GM12892 (cell line): ENCODE measurements around the gene LYPD6B.

Experiments
- DNase-seq: peaks from one replicate; pipeline ENCODE4 v3.0.0; 2011; ENCODE audit not compliant: insufficient read length
- FAIRE-seq: peaks from 2 replicates; lab custom pipeline; 2011; peaks lifted over from hg19 to GRCh38; lab: Jason Lieb, UNC
- POLR2A ChIP-seq: IDR thresholded peaks from 2 replicates; pipeline ENCODE4 v1.6.1; 2011; ENCODE audit warnings: low read depth, low read length, control low read depth
- POLR2AphosphoS5 ChIP-seq: IDR thresholded peaks from 2 replicates; pipeline ENCODE4 v1.6.1; 2011; ENCODE audit warnings: low read depth, low read length, control low read depth
- TAF1 ChIP-seq: IDR thresholded peaks from 2 replicates; pipeline ENCODE4 v1.6.1; 2011; ENCODE audit warnings: low read depth, mild to moderate bottlenecking, control low read depth, low read length, borderline replicate concordance

LYPD6B gene

DNA sequence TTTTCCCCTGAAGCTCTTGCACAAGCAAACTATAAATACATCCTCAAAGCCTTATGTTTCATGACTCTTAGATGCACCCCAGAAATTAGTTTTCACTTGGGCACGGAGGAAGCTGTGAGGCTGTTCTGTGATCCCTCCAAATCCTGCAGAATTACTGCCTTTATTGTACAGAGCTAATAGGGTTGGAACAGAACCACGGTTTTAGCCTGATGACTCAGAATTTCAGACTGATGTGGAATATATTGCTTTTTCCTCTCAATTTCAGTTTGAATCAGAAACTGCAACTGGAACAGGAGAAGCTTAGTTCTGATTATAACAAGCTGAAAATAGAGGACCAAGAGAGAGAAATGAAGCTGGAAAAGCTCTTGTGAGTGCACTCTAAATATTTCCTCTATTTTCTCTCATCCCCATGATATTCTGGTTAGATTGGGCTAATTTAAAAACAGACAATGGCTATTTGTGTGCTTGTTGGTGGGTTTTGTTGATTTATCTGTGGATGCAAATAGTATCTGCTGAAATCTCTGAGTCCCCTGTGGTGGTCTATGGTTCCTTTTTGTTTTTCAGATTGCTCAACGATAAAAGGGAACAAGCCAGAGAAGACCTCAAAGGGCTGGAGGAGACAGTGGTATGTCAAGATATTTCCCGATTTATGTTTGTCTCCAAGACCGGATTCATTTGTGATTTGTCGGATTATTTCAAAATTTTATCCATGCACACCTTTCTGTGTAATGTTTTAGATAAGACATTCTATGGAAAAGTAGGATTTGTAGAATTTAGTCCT, 38.2 kb upstream of the LYPD6B start:
- TF ChIP-seq POLR2AphosphoS5 (no peak), TAF1 (no peak), POLR2A (no peak)
- no peak for FAIRE-seq
- no peak for DNase-seq

DNA sequence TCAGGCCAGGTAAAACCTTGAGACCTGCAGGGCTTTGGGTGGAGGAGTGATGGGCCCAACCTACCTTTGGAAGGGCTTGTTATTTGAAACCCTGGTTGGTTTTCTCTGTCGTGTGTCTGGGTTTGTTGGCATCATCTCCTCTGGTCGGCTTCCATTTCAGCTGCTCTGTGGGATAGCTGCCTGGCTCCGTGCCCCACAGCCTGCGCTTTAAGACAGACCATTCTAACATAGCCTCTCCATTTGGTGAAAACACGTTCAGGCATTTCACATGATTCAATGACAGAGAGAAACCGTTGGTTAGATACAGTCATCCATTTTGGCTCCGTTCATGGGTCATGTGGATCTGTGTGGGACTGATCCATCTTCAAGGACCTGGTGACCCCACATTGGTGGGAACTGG, 37.0 kb upstream of the LYPD6B start:
- DNase-seq (no peak), FAIRE-seq (no peak)
- no peak for TF ChIP-seq TAF1
- TF ChIP-seq POLR2AphosphoS5 = no peak
- TF ChIP-seq POLR2A = no peak

DNA sequence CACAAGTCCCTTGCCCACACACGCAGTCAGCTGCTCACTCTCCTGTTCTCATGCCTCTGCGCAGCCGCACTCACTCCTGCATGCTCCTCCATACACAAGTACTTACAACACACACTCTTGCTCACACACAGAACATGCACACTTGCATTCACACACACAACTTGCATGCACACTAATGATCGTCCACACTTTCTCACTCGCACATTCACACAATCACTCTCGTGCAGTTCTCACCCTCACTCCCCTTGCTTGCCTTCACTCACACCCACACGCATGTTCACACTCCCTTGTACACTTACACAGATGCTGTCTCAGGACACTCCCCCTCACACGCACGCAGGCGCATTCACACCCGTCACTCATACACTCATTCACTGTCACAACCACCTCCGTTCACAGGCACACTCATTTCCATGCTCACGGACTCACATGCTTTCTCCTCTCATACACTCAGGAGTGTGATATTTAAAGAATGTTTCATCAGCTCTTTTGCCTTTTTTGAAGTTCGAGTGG, 36.1 kb upstream of the LYPD6B start:
- DNase-seq (no peak), FAIRE-seq (no peak)
- TF ChIP-seq POLR2A (no peak), POLR2AphosphoS5 (no peak), TAF1 (no peak)

DNA sequence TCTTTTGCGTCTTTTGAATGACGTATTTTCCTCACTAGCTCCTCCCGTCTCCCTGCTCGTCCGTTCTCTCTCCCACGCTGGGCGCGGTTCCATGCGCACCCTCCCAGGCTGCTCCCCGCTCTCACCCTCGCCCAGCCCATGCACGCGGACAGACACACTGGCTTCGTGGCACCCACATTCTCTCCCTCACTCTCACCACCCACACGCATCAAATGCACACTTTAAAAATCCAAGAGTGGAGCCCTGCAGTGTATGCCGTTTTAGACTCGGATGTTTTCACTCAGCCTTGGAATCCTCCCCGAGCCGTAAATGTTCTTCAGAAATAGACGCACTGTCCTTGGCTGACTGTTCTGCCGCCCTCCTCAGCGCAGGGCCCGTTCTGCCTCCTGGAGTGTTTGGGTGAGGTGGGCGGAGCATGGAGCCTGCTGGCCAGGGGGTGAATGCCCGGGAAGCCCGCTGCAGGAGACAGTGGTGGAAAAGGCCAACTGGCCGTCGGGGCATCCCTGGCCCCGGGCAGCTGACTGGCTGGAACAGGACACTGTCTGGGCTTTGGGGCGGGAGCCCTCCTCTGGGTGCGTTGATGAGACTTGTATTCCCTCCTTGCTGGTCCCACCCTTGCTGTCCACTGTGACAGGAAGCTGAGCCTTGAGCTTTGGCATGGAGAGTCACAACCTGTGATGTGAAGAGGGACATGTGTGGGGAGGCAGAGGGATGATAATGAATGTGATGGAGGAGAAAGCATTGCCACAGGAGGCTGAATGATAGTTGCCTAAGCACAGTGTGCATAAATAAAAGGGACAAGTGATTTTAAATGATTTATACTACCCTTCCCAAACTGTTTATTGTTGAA, 35.4 kb upstream of the LYPD6B start:
- DNase-seq (no peak), FAIRE-seq (no peak)
- TF ChIP-seq POLR2AphosphoS5 (no peak), POLR2A (no peak), TAF1 (no peak)

DNA sequence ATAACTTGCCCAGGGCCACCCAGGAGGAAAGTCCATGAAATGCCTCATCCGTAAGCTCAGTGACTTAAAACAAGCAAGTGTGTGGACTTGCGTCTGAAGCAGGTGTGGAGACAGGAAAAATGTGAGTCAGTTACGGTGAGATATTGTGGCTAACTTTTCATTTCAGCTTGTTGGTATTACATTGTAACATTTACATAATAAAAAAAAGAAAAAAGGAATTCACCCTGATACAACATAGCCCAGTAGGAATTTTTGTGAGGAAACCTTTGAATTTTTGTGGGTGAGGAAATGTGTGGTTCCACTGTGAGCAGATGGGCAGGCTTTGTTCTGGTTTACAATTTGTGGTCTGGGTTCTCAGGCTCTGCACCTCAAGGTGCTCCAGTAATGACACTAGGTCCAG, 33.7 kb upstream of the LYPD6B start:
- no peak for TF ChIP-seq POLR2A
- no peak for TF ChIP-seq POLR2AphosphoS5
- TF ChIP-seq TAF1 = no peak
- FAIRE-seq = no peak
- DNase-seq = no peak

DNA sequence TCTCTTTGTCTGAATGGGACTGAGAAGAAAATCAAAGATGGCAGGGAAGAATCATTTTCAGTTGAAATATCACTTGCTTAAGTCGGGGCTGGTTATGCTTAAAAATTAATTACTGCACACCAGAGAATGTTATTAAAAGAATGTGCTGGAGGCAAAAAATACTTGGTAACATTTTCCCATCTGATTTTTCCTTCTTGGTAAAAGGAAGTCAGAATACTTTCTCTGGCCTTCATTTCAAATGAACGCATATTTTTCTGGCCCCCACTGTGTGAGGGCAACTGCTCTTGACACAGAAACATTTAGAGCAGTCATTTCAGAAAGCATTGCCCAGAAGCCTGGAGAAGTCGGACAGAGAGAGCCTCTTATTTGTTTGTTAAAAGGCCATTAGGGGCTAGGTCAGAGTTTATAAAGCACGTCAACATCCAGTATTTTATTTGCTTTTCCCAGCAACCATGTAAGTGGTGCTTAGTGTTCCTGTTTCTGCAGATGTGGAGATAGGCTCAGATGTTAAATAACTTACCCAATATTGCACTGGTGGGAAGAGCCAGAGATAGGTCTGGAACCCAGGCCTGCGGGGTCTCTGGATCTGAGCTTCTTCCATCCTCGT, 32.9 kb upstream of the LYPD6B start:
- TF ChIP-seq TAF1 (no peak), POLR2AphosphoS5 (no peak), POLR2A (no peak)
- FAIRE-seq = no peak
- no peak for DNase-seq

DNA sequence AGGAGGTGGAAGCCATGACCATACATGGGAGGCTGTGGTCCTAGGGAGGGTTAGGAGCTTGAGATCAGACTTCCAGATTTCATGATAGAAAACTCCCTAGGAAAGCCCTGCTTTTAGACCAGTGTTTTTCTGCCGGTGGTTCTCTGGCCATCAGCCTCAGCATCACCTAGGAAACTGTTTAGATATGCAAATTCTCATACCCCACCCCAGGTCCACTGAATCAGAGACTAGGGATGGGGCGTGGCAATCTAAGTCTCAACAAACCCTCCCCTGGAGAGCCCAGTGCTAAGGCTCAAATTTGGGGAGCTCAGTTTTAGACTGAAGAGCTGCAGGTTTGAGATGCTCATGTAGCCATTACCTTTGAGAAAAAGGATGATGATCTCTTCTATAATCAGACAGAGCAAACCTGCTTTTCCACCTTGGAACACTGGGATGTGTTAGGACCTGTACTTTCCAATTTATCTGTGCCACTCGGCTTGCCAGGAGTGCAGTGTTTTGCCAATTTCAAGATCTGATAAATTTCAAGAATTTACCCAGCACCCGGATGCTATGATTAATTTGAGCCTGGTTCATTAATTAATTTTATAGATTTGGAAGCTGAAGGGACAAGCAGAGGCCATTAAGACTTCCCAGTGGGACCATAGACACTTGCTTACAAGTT, 31.5 kb upstream of the LYPD6B start:
- FAIRE-seq (no peak), DNase-seq (no peak)
- TF ChIP-seq POLR2A = no peak
- TF ChIP-seq TAF1 = no peak
- no peak for TF ChIP-seq POLR2AphosphoS5

DNA sequence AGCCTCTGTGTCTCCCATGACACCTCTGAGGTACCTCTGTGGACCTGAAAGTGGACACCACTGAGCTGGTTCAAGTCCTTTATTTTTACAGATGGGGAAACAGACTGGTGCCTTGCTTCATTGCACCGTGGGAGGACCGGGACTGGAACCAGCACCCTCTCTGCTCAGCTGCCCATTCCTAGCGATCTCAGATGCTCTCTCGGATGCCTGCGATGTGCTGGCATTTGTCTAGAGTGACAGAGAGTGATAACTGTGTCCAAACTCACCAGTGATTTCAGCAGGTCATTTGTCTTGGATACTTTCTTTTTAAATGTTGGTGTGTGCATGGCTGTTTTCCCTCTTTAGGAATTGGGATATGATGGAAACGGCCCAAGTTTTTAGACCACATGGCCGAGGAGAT, 30.1 kb upstream of the LYPD6B start:
- TF ChIP-seq POLR2A = no peak
- TF ChIP-seq TAF1 = no peak
- no peak for TF ChIP-seq POLR2AphosphoS5
- DNase-seq (no peak), FAIRE-seq (no peak)

DNA sequence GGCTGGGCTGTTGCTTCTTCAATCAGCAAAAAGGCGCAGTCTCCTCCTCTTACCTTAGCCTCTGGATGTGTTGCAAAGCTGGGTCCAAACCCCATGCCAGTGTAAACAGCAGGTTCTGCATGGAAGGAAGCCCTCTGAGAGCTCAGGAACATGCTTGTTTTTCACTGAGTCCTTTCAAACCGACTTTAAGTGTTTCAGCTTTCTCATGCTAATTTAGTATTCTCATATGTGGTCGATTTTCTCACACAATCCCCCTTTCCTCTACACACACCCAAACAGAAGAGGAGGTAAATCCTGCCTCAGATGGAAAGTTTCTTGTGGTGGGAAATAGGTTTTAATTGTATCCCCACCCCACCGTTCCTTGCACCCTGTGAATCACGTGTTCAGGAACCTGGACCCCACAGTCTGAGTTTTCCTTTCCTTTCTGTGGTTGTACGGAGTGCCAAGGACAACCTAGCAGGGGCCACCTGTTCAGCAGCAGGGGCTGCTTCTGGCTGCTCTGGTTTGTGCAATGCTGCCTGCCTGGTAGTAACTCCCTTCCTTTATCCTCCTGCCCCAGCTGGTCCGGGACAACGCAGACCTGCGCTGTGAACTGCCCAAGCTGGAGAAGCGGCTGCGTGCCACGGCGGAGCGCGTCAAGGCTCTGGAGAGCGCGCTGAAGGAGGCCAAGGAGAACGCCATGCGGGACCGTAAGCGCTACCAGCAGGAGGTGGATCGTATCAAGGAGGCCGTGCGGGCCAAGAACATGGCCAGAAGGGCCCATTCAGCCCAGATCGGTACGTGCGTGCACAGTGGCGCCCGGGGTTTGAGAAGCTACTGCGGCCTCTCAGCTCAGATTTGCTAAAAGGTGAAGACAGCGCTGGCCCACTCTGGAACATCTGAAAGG, 28.7 kb upstream of the LYPD6B start:
- FAIRE-seq (no peak), DNase-seq (no peak)
- TF ChIP-seq POLR2A (no peak), TAF1 (no peak), POLR2AphosphoS5 (no peak)

DNA sequence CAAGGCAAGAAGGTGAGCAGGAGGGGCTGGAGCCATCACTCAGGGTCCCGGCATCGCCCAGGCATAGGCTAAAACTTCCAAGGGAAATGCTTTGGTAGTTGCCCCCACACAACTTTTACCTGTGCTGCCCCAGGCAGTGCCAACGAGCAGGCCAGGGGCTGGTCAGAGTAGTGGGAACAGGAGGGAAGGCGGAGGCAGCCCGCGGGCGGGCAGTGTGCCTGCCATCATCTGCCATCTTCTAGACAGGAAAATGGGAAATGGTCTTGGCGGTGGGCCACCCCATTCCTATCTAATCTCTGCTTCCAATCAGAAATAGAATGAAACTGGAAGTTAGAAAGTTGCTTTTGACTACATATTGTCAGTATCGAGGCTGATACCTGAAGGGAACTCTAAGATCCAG, 26.0 kb upstream of the LYPD6B start:
- TF ChIP-seq TAF1 (no peak), POLR2AphosphoS5 (no peak), POLR2A (no peak)
- no peak for DNase-seq
- FAIRE-seq = no peak
